Measurements from ENCODE around the gene ERC2. TPM values are rescaled to one million over a fixed set of nuclear protein-coding genes. Genes with fewer than 3 reads are reported as not detected.

Gene ERC2
- total and polyA plus RNA-seq, 11 donors = 0.16 to 3.8 (median 1.6) TPM

- Histone ChIP-seq H3K27me3 (no peaks in the 10 kb centered on the region), H3K4me3 (no peak overlapping the region), H3K36me3 (no peaks in the 10 kb centered on the region), H3K4me1 (no peaks in the 10 kb centered on the region), H3K9me3 (no peaks in the 10 kb centered on the region), H3K27ac (no peak overlapping the region)
- no peak for TF ChIP-seq POLR2A (IDR thresholded peaks at IDR 0.05)
- no peak for TF ChIP-seq CTCF (IDR thresholded peaks at IDR 0.05)
- peak in 1 of 4 donors; percentile 13 for ATAC-seq
- whole genome bisulfite sequencing, 4 donors = 62 to 65% (median 63%) methylated on average over 1 of the region's 1 CpG
- intact Hi-C loops (cut with DNase I) = no loop called here
- no peak for DNase-seq
Measured at GRCh38 chr3:56190771-56191305, 277.4 kb downstream of the ERC2 start.

- Histone ChIP-seq H3K4me3 (no peak overlapping the region), H3K27me3 (no peaks in the 10 kb centered on the region), H3K4me1 (no peaks in the 10 kb centered on the region), H3K27ac (no peak overlapping the region), H3K36me3 (no peaks in the 10 kb centered on the region), H3K9me3 (no peaks in the 10 kb centered on the region)
- no peak for ATAC-seq
- intact Hi-C loops (cut with DNase I) = no loop called here
- no peak for DNase-seq
- TF ChIP-seq CTCF (IDR thresholded peaks at IDR 0.05) = no peak
- no peak for TF ChIP-seq POLR2A (IDR thresholded peaks at IDR 0.05)
Measured at GRCh38 chr3:56190130-56190529, 278.1 kb downstream of the ERC2 start.

GRCh38 chr3:56189536-56189935, 278.7 kb downstream of the ERC2 start:
- no peaks in the 10 kb centered on the region for H3K36me3 ChIP-seq
- WGBS, 4 donors = 70 to 94% (median 89%) methylated on average over 2 of the region's 2 CpGs
- H3K4me1 ChIP-seq = no peaks in the 10 kb centered on the region
- no peak overlapping the region for H3K27ac ChIP-seq
- H3K9me3 ChIP-seq = no peaks in the 10 kb centered on the region
- TF ChIP-seq CTCF (IDR thresholded peaks at IDR 0.05) (no peak), POLR2A (IDR thresholded peaks at IDR 0.05) (no peak)
- ATAC-seq (no peak), DNase-seq (no peak)
- H3K4me3 ChIP-seq = no peak overlapping the region
- H3K27me3 ChIP-seq = no peaks in the 10 kb centered on the region
- intact Hi-C loops (cut with DNase I) = no loop called here

GRCh38 chr3:56188201-56188600, 280.1 kb downstream of the ERC2 start:
- Histone ChIP-seq H3K36me3 (no peaks in the 10 kb centered on the region), H3K4me1 (no peaks in the 10 kb centered on the region), H3K9me3 (no peaks in the 10 kb centered on the region), H3K4me3 (no peak overlapping the region), H3K27ac (no peak overlapping the region), H3K27me3 (no peaks in the 10 kb centered on the region)
- DNase-seq (no peak), ATAC-seq (no peak)
- intact Hi-C loops (cut with DNase I) = no loop called here
- TF ChIP-seq POLR2A (IDR thresholded peaks at IDR 0.05) (no peak), CTCF (IDR thresholded peaks at IDR 0.05) (no peak)
- 81 to 92% (median 85%) methylated on average over 9 of the region's 9 CpGs for WGBS, 4 donors

Data from heart left ventricle (tissue), 16 donors.